SIG-M5 treated with dmso at 0.1 percent for 504 hours (cell line): ENCODE measurements around the gene TNS1.

Source experiments
- DNase-seq: peaks from one replicate; lab custom pipeline; 2025; ENCODE audit not compliant: unreplicated experiment; lab: John Stamatoyannopoulos, UW

TNS1 gene

GRCh38 chr2:217934321-217935131, 68.3 kb downstream of the TNS1 start:
- peak; percentile 94 for DNase-seq

DNA sequence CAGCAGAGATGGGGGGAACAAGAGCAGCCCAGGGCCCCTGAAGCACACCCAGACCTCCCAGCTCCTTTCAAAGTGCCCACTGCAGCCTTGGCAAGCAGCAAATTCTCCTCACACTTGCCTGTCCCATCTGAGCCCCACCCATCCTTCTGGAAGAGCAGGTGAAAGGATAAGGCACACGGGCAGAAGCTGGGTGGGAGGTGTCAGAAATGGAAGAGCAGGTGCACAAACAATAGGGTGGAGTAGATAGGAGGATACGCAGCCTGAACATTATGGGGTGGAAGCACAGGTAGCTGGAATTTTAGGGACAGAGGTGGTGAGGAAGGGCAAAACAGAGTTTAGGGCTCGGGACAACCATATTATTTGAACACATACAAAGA, 69.2 kb downstream of the TNS1 start:
- no peak for DNase-seq

DNA sequence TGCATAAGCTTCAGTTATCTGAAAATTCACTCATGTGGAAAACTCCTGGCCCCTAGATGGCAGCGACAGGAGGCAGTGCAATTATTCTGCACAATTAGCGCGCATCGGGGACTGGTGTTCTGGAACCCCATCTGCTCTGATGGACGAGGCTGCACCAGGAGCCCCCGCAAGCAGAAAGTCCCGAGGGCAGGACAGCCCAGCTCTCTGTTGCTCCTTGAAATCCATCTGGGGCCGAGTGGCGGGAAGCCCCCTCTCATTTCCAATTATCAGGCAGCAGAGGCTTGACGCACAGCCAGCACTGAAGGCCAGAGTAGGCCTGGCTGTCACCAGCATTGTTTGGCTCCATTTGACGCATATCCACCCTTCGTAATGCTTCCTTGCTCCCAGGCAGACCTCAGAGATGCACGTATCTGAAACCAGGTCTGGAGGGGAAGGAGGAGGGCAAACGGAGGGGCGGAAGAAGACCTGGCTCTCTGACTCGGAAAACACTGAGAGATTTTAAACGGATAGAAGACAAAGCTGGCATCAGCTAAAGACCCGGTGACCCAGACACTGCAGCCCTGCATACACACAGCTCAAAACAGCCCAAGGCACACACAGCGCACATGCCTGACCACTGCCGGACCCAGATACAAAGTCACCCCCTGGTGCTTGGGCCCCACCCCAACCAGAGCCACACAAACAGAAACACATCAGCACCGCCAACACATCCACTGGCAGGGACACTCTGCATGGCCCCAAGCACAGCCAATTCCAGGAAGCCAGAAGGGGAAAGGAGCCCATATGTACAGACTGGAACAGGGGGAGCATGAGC, 69.8 kb downstream of the TNS1 start:
- DNase-seq, result no peak

- DNase-seq, result no peak
Measured at GRCh38 chr2:217931846-217932560, 70.8 kb downstream of the TNS1 start.

GRCh38 chr2:217930761-217931563, 71.8 kb downstream of the TNS1 start:
- DNase-seq, result no peak

- DNase-seq, result no peak
Measured at GRCh38 chr2:217929757-217930707, 72.8 kb downstream of the TNS1 start.

GRCh38 chr2:217929272-217929671, 73.5 kb downstream of the TNS1 start:
- no peak for DNase-seq

DNA sequence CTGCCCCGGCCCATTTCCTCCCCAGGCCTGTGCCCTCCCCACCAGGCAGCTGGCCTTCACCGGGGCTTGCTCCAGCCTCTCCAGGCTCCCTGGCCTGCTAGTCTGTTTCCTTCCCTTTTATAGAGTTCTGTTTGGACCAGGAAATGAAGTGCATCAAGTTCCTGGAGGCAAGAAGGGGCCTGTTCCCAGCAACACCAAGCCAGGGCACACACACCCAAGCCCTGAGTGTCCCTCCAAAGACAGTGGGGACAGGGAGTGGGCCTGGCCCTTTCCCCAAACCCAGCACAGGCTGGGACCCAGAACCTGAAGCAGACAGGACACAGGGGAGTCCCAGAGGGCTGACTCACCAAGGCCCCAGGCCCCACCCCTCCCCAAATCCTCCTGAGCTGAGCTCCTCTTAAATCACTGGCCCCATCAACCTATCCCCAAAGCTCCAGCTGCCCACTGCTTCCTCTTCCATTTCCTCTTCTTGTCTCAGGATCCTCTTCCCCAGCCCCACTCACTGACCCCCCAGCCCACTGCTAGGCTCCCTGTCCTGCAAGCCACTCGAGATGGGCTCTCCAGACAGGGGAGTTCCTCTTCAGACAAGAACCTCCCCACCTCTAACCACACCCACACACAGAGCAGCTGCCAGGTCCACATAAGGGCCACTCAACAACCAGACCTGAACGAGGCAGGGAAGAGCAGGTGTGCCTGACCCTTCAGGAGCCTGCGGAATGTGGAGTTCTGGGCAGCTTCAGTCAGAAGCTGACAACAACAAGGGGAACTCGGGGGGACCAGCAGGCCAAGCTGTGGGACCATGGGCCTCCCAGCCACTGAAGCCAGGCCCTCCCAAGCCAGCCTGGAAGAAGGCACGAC, 74.2 kb downstream of the TNS1 start:
- peak; percentile 22 for DNase-seq

DNA sequence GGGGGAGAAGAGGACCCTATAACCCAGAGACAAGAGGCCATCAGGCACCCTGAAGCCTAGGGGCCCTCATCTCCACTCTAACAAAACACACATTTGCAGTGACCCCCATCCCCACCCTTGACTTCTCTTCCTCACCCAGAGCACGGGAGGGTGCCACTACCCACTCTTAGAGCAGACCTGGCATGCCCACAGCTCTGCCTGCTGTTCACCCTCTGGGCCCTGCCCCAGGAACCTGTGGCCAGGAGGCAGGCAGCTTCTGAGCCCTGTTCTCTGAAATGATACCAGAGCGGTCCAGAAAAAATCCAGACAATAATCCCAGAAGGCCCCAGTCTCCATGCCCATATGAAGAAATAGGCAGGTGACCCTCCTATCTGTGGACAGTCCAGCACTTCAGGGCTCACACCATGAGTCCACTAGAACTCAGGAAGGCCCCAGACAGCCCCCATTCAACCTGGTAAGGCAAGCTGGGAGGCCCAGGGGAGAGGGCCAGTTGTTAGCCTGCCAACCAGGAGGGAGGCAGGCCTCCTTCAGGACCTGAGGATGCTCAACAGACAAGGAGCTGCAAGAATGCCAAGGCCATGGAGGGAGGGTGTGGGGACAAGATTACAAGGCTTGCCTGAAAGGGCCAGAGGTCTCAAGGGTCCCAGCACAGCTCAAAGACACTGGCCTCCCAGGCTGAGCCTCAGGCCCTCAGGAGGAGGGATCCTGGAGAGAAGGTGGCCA, 75.0 kb downstream of the TNS1 start:
- no peak for DNase-seq

DNA sequence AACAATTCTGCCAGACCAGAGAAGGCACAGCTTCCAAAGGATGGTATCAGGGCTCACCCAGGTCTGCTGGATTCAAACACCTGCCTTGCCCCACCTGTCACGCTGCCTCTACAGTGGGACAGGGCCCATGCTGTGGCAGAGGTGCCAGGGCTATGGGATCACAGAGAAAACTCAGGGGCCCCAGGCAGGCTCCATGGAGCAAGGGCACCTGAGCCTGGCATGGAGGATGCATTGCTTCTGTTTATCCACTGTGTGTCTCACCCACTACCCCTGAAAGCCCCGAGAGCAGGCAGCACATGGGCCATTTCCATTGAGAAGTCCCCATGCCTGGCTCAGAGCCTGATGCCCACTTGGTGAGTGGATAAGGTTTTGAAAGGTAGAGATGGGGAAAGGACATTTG, 76.0 kb downstream of the TNS1 start:
- DNase-seq, result no peak

DNA sequence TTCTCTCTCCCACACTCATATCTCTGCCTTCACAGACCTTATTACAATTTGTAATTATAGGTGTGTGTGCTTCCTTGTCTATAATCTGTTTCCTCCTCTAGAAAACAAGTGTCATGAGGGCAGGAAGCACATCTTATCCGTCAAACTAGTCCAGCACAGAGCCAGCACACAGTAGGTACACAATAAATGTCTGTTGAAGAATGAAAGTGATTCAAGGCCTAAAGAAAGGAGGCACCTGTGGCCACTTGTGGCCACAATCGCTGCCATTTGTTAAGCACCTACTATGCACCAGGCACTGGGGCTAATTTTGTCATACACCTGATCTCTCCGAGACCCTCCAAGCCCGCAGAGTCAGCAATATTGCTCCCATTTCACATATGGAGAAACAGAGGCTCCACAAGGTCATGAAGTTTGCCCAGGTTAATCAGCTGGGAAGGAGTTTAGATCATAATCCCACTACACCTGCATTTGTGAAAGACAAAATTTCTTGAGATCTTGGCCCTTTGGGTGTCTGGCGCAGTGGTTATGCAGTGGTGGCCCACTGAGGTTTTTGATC, 78.4 kb downstream of the TNS1 start:
- no peak for DNase-seq

DNA sequence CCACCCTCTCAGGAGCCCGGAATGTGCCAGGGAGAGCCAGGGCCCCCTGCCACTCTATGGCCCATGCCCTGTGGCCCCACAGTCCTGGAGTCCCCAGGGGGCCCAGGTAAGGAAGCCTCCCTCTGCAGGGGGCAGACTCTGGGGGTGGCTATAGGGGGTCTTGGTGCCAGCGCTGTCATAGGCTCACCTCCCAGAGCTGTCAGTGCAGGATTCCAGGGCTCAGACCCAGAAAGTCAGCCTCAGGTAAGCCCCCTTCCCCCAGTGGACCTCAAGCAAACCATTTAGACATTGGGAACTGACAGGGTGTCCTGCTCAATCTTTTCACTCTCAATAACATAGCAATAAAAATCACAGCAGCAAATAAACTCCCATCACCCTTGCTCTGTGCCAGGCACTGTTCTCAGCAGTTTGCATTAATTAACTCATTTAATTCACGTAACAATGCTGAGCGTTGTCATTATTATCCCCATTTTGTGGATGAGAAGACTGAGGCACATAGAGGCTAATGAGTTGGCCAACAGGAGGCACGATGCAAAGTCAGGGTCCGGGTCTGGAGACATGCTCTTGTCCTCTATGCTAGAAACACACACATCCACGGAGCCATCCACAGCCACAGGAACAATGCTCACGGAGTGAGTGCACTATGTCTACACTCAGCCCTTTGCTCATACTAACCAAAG, 79.6 kb downstream of the TNS1 start:
- DNase-seq, result no peak

- DNase-seq, result no peak
Measured at GRCh38 chr2:217922101-217923006, 80.4 kb downstream of the TNS1 start.

DNA sequence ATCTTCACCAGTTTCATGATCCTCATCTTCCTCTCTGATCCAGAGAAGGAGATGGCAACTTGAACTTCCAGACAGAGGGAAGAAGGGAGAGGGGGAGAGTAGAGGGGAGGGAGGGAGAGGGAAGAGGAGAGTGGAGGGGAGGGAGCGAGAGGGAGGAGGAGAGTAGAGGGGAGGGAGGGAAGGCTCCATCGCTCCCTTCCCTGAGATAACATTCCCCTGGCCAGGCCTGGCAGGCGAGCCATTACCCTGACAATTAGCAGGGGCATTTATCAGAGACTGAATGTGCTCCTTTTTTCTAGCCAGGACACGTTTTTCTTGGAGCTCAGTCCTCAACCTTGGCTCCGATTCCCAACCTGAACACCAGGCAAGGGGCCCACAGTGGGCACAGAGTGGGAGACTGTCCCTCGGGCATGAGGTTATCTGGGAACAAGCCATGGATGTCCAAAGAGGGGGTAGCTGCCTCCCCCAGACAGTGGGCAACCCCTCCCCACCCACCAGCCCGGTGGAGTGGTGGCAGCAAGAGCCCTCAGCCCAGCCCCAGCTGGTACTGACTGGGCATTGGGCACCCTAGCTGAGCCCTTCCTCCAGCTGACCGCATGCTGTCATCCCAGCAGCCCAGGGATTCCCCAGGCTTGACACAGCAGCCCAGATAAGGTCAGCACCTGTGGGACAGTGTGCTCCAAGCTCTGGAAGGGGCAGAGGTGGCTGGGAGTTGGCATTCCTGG, 81.8 kb downstream of the TNS1 start:
- DNase-seq, result no peak

GRCh38 chr2:217919781-217920351, 82.9 kb downstream of the TNS1 start:
- no peak for DNase-seq
